ENCODE results near the gene AKAP4. TPM values are rescaled to one million over a fixed set of nuclear protein-coding genes. Genes with fewer than 3 reads are reported as not detected.

Gene AKAP4
- polyA plus RNA-seq, 4 donors, result 0.11 to 0.17 TPM; not detected in 2

Other genes with a start within 250 kb of the AKAP4 start
- gene CCNB3, start 3.8 kb upstream of the AKAP4 start, polyA plus RNA-seq (ENCODE audit: insufficient read length in 4 of 4), result 1 to 10 TPM in 2 of 4 donors, under 1 TPM in 2; 0.52 to 1.6 (median 1.1) TPM

All from left renal pelvis (tissue), 4 donors.